ENCODE data around the gene PEG3. TPM values are rescaled to one million over a fixed set of nuclear protein-coding genes. Genes with fewer than 3 reads are reported as not detected.

The PEG3 gene
- total RNA-seq, 1 experiment from 2014 or later, result 1.6 TPM

DNA sequence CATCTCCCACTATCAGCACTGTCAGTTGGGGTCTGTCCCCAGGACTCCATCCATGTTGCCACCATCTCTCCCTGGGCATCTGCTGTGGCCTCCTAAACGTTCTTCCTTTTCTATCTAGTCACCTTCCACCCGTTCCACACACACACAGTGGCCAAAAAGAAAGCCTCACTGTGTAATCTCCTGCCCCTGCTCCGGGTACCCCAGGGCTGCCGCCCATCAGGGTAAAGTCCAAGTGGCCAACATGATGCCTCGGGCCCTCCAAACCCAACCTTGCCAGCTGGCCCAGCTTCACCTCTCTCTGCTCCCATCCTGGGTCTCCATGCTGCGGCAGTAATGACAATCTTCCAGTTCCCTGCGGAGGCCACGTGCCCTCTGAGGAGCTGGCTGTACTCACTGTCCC is 29.4 kb upstream of the PEG3 start:
- ATAC-seq (no peak), DNase-seq (no peak)
- H3K27ac ChIP-seq (ENCODE audit: low read length), result no peak overlapping the region
- H3K4me2 ChIP-seq (ENCODE audit: low read length), result no peak overlapping the region
- ChIA-PET CTCF (no interaction called here), POLR2A (ENCODE audit: unreplicated experiment) (no interaction called here)
- no peaks in the 10 kb centered on the region for H3F3A ChIP-seq (ENCODE audit: low read length, unreplicated experiment)
- intact Hi-C loops (cut with micrococcal nuclease), result no loop called here
- no peak overlapping the region for H2AFZ ChIP-seq (ENCODE audit: low read length)
- TF ChIP-seq EZH2 (IDR thresholded peaks at IDR 0.05; ENCODE audit: low read length, unreplicated experiment) (no peak), EZH2phosphoT487 (IDR thresholded peaks at IDR 0.05; ENCODE audit: borderline replicate concordance, low read length) (no peak)
- TF ChIP-seq, protein P1, sequence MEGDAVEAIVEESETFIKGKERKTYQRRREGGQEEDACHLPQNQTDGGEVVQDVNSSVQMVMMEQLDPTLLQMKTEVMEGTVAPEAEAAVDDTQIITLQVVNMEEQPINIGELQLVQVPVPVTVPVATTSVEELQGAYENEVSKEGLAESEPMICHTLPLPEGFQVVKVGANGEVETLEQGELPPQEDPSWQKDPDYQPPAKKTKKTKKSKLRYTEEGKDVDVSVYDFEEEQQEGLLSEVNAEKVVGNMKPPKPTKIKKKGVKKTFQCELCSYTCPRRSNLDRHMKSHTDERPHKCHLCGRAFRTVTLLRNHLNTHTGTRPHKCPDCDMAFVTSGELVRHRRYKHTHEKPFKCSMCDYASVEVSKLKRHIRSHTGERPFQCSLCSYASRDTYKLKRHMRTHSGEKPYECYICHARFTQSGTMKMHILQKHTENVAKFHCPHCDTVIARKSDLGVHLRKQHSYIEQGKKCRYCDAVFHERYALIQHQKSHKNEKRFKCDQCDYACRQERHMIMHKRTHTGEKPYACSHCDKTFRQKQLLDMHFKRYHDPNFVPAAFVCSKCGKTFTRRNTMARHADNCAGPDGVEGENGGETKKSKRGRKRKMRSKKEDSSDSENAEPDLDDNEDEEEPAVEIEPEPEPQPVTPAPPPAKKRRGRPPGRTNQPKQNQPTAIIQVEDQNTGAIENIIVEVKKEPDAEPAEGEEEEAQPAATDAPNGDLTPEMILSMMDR (conservative IDR thresholded peaks at IDR 0.05; ENCODE audit: low read depth, low read length), result no peak
- no peaks in the 10 kb centered on the region for H3K27me3 ChIP-seq (ENCODE audit: low read length)
- BruUV-seq (replicated peaks), result no TSS peak
- peaks cover 50% of the 10 kb centered on the region for H3K9me3 ChIP-seq (ENCODE audit: low read length)
- no peak overlapping the region for H3K4me3 ChIP-seq (ENCODE audit: low read length)
- H3K36me3 ChIP-seq (ENCODE audit: low read depth, low read length), result no peaks in the 10 kb centered on the region
- H3K9me2 ChIP-seq (replicated peaks; ENCODE audit: low read length), result no peaks in the 10 kb centered on the region
- H3K4me1 ChIP-seq (ENCODE audit: insufficient read depth, low read length), result no peaks in the 10 kb centered on the region
- no peak overlapping the region for H3K9ac ChIP-seq (ENCODE audit: low read length)
- no peaks in the 10 kb centered on the region for H4K20me1 ChIP-seq (ENCODE audit: low read length)
- H3K79me2 ChIP-seq (ENCODE audit: low read length), result no peaks in the 10 kb centered on the region

DNA sequence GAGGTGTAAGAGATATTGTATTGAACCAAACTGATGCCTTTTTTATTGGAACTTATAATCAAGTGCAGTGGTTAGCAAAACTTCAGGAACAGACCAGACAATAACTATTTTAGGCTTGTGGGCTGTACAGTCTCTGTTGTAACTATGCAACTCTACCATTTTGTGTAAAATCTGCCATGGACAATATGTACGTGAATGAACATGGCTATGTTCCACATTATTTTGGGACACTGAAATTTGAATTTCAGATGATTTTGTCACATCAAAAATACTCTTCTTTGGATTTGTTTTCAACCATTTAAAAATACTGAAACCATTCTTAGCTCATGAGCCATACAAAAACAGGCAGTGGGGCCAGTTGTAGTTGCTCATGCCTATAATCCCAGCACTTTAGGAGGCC is 27.9 kb upstream of the PEG3 start:
- no peak overlapping the region for H3K4me2 ChIP-seq (ENCODE audit: low read length)
- H3F3A ChIP-seq (ENCODE audit: low read length, unreplicated experiment), result no peaks in the 10 kb centered on the region
- BruUV-seq (replicated peaks), result no TSS peak
- no peaks in the 10 kb centered on the region for H3K36me3 ChIP-seq (ENCODE audit: low read depth, low read length)
- no peak overlapping the region for H3K27ac ChIP-seq (ENCODE audit: low read length)
- intact Hi-C loops (cut with micrococcal nuclease), result no loop called here
- no peaks in the 10 kb centered on the region for H3K9me2 ChIP-seq (replicated peaks; ENCODE audit: low read length)
- H4K20me1 ChIP-seq (ENCODE audit: low read length), result no peaks in the 10 kb centered on the region
- ChIA-PET CTCF (no interaction called here), POLR2A (ENCODE audit: unreplicated experiment) (no interaction called here)
- no peak for ATAC-seq
- H3K4me3 ChIP-seq (ENCODE audit: low read length), result no peak overlapping the region
- H3K27me3 ChIP-seq (ENCODE audit: low read length), result no peaks in the 10 kb centered on the region
- no peak overlapping the region for H3K9ac ChIP-seq (ENCODE audit: low read length)
- DNase-seq, result no peak
- H3K9me3 ChIP-seq (ENCODE audit: low read length), result peaks cover 46% of the 10 kb centered on the region
- H2AFZ ChIP-seq (ENCODE audit: low read length), result no peak overlapping the region
- no peak for TF ChIP-seq EZH2 (IDR thresholded peaks at IDR 0.05; ENCODE audit: low read length, unreplicated experiment)
- TF ChIP-seq, protein P1 (conservative IDR thresholded peaks at IDR 0.05; ENCODE audit: low read depth, low read length), result no peak
- TF ChIP-seq EZH2phosphoT487 (IDR thresholded peaks at IDR 0.05; ENCODE audit: borderline replicate concordance, low read length), result no peak
- no peaks in the 10 kb centered on the region for H3K4me1 ChIP-seq (ENCODE audit: insufficient read depth, low read length)
- H3K79me2 ChIP-seq (ENCODE audit: low read length), result no peaks in the 10 kb centered on the region

DNA sequence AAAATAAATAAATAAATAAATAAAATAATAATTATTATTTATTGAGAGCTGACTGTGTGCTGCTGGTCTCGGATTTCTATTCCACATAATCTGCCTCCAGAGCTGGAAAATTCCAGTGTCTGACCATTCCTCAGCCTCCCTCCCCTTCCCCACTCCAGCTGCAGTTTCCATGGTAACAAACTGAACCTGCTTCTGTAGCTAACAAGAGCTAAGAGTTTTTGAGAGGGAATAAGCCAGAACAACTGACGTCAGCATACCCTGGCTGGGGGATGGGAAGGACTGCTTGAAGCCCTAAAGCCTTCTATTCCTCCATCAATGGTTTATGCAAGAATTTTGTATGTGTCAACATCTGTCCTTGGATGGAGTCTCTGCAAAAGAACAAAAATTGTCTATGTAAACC is 26.0 kb upstream of the PEG3 start:
- TF ChIP-seq EZH2 (IDR thresholded peaks at IDR 0.05; ENCODE audit: low read length, unreplicated experiment), result no peak
- no peak for TF ChIP-seq EZH2phosphoT487 (IDR thresholded peaks at IDR 0.05; ENCODE audit: borderline replicate concordance, low read length)
- TF ChIP-seq, protein P1 (conservative IDR thresholded peaks at IDR 0.05; ENCODE audit: low read depth, low read length), result no peak
- Histone ChIP-seq H3K27ac (ENCODE audit: low read length) (no peak overlapping the region), H3K79me2 (ENCODE audit: low read length) (no peaks in the 10 kb centered on the region), H3K27me3 (ENCODE audit: low read length) (no peaks in the 10 kb centered on the region), H3F3A (ENCODE audit: low read length, unreplicated experiment) (no peaks in the 10 kb centered on the region), H3K9me2 (replicated peaks; ENCODE audit: low read length) (no peaks in the 10 kb centered on the region), H3K9me3 (ENCODE audit: low read length) (peaks cover 41% of the 10 kb centered on the region), H3K36me3 (ENCODE audit: low read depth, low read length) (no peaks in the 10 kb centered on the region), H3K4me2 (ENCODE audit: low read length) (no peak overlapping the region), H4K20me1 (ENCODE audit: low read length) (no peaks in the 10 kb centered on the region), H3K4me1 (ENCODE audit: insufficient read depth, low read length) (no peaks in the 10 kb centered on the region), H2AFZ (ENCODE audit: low read length) (no peak overlapping the region), H3K4me3 (ENCODE audit: low read length) (no peak overlapping the region), H3K9ac (ENCODE audit: low read length) (no peak overlapping the region)
- ATAC-seq (no peak), DNase-seq (no peak)
- intact Hi-C loops (cut with micrococcal nuclease), result no loop called here
- no TSS peak for BruUV-seq (replicated peaks)
- POLR2A ChIA-PET (ENCODE audit: unreplicated experiment), result no interaction called here
- CTCF ChIA-PET, result no interaction called here

All from PC-3 (cell line).